ENCODE results near the gene BEND6.

DNA sequence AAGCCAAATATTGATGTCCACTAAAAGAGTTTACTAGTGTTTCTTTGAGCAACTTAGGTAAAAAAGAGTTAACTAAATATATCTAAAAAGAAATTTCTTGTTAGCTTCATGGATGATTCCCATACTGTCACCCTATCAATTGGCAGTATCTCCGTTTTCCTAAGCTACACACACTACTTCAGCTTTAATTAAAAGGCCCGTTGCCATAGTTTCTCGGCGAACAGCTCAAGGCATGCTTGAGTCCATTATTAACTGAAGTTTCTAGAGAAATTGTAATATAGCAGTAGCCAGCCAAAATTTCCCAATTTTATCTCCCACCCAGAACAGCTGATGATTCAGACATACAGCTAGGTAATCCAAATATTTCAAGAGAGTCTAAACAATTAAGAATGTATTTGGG lies 20.0 kb upstream of the BEND6 start:
- TF ChIP-seq, protein P1, sequence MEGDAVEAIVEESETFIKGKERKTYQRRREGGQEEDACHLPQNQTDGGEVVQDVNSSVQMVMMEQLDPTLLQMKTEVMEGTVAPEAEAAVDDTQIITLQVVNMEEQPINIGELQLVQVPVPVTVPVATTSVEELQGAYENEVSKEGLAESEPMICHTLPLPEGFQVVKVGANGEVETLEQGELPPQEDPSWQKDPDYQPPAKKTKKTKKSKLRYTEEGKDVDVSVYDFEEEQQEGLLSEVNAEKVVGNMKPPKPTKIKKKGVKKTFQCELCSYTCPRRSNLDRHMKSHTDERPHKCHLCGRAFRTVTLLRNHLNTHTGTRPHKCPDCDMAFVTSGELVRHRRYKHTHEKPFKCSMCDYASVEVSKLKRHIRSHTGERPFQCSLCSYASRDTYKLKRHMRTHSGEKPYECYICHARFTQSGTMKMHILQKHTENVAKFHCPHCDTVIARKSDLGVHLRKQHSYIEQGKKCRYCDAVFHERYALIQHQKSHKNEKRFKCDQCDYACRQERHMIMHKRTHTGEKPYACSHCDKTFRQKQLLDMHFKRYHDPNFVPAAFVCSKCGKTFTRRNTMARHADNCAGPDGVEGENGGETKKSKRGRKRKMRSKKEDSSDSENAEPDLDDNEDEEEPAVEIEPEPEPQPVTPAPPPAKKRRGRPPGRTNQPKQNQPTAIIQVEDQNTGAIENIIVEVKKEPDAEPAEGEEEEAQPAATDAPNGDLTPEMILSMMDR (IDR thresholded peaks at IDR 0.05; ENCODE audit: extremely low read depth in 1 of 2, insufficient read depth in 1 of 2, low read depth in 1 of 2, low read length in 2 of 2): no peak
- TF ChIP-seq POLR2AphosphoS5 (IDR thresholded peaks at IDR 0.05; ENCODE audit: insufficient read depth, low read depth, low read length): no peak
- TF ChIP-seq EZH2 (IDR thresholded peaks at IDR 0.05; ENCODE audit: borderline replicate concordance, low read depth, low read length, severe bottlenecking): no peak
- no peak for TF ChIP-seq JUN (IDR thresholded peaks at IDR 0.05; ENCODE audit: borderline replicate concordance, insufficient read depth, insufficient read length, low read depth)
- TF ChIP-seq, protein P2, sequence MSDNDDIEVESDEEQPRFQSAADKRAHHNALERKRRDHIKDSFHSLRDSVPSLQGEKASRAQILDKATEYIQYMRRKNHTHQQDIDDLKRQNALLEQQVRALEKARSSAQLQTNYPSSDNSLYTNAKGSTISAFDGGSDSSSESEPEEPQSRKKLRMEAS (IDR thresholded peaks at IDR 0.05; ENCODE audit: insufficient read depth, insufficient read length): no peak
- TF ChIP-seq POLR2A (IDR thresholded peaks at IDR 0.05; ENCODE audit: low read depth, low read length): no peak
- TF ChIP-seq FOS (IDR thresholded peaks at IDR 0.05; ENCODE audit: borderline replicate concordance, insufficient read depth, low read length): no peak
- TF ChIP-seq MYC (IDR thresholded peaks at IDR 0.05; ENCODE audit: low read depth, low read length): no peak

Data from endothelial cell of umbilical vein (primary cell).